C1 segment of cervical spinal cord (tissue), 14 donors: ENCODE results near the gene TLL2.

Experiments used
- DNase-seq, 14 donors: peaks; one replicate each; lab custom pipeline; 2025; lab: John Stamatoyannopoulos, UW

The TLL2 gene

GRCh38 chr10:96395931-96396877 lies 117.5 kb downstream of the TLL2 start:
- DNase-seq: peak in 11 of 14 donors; percentile 14 to 62 (median 29)

GRCh38 chr10:96390460-96390864 lies 123.3 kb downstream of the TLL2 start:
- DNase-seq: peak in 13 of 14 donors; percentile 18 to 98 (median 75)

- DNase-seq: no peak
These were observed 123.9 kb downstream of the TLL2 start for GRCh38 chr10:96389785-96390184.

- DNase-seq: no peak
These were observed 126.1 kb downstream of the TLL2 start for GRCh38 chr10:96387601-96388000.

- no peak for DNase-seq
These were observed 126.6 kb downstream of the TLL2 start for GRCh38 chr10:96387161-96387560.

- no peak for DNase-seq
These were observed 129.2 kb downstream of the TLL2 start for GRCh38 chr10:96384506-96384905.

GRCh38 chr10:96380821-96381220 lies 132.9 kb downstream of the TLL2 start:
- DNase-seq: no peak

- no peak for DNase-seq
These were observed 134.0 kb downstream of the TLL2 start for GRCh38 chr10:96379758-96380157.

- no peak for DNase-seq
These were observed 135.0 kb downstream of the TLL2 start for GRCh38 chr10:96378741-96379140.

- no peak for DNase-seq
These were observed 135.9 kb downstream of the TLL2 start for GRCh38 chr10:96377816-96378294.

GRCh38 chr10:96376483-96376882 lies 137.2 kb downstream of the TLL2 start:
- no peak for DNase-seq

GRCh38 chr10:96374985-96375830 lies 138.5 kb downstream of the TLL2 start:
- DNase-seq: peak; percentile 20 to 85 (median 78)

GRCh38 chr10:96374639-96374984 lies 139.1 kb downstream of the TLL2 start:
- peak in 1 of 14 donors; percentile 44 for DNase-seq

GRCh38 chr10:96374004-96374403 lies 139.7 kb downstream of the TLL2 start:
- no peak for DNase-seq

GRCh38 chr10:96371356-96371755 lies 142.4 kb downstream of the TLL2 start:
- DNase-seq: no peak

GRCh38 chr10:96370584-96371157 lies 143.1 kb downstream of the TLL2 start:
- peak in 8 of 14 donors; percentile 7 to 48 (median 22) for DNase-seq

GRCh38 chr10:96369890-96370583 lies 143.7 kb downstream of the TLL2 start:
- no peak for DNase-seq

- no peak for DNase-seq
These were observed 144.8 kb downstream of the TLL2 start for GRCh38 chr10:96368971-96369370.

GRCh38 chr10:96367470-96367869 lies 146.3 kb downstream of the TLL2 start:
- DNase-seq: peak in 1 of 14 donors; percentile 52

GRCh38 chr10:96366508-96366907 lies 147.2 kb downstream of the TLL2 start:
- DNase-seq: no peak

- peak in 3 of 14 donors; percentile 11 to 29 (median 28) for DNase-seq
These were observed 148.2 kb downstream of the TLL2 start for GRCh38 chr10:96365571-96365970.
